Brain pericyte (primary cell): Measurements from ENCODE around the gene FBXW11.
"Not testable (repeated sequence)": the region's sequence is repeated elsewhere in the genome, so short reads cannot be mapped to it uniquely, and the experiment has no call there.

Source experiments
- DNase-seq: peaks from one replicate; pipeline ENCODE4 v3.0.0-alpha.2; 2012; ENCODE audit warnings: low read depth, low spot score

The FBXW11 gene

DNA sequence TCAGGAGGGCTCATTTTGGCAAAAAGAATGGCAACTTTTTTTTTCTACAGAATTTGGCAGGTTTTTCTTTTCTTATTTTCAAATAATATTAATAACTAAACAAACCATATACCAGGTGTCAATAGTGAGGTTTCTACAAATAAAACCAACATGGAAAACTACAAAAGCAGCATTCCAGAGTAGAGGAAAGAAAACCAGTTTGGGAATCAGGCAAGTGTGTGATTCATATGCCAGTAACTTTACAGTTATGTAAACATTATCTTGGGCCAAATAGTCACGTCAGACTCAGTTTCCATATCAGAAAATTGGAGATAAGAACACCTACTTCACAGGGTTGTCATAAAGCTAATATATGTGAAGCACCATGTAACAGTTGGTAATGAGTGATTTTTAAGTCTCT lies 51.7 kb downstream of the FBXW11 start:
- no peak for DNase-seq

DNA sequence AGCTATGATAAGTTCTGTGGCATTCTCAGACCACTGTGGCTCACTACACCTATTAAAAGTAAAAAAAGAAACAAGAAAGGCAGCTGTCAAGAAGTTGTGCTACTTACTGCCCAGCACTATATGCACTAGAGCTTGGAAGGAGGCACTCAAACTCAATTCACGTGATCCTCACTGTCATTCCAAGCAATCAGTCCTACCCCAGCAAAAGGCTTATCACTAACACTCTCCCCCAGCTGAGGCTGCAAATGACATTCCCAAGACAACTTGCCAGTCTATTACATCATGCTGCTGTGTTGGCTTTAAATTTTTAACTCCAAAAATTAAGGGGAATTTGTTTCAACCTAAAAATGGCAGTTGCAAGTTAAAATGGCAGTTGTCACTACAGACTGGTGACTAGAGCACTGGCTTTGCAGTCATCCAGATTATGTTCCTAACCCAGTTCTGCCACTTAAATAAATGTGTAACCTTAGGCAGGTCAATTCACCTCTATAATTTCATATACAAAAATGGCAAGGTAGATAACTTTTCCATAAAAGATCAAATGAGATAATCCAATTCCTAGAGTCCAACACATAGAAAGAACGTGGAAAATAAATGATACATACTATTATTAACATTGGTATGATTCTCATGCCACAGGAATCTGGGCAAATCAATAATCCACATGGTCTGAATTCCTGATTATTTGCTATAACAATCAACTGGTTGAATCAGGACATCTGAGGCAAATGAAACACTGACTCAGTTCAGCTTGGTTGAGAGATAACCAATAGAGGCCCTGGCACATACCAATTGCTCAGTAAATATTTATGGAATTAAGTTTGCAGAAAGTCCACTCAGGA lies 52.4 kb downstream of the FBXW11 start:
- no peak for DNase-seq

DNA sequence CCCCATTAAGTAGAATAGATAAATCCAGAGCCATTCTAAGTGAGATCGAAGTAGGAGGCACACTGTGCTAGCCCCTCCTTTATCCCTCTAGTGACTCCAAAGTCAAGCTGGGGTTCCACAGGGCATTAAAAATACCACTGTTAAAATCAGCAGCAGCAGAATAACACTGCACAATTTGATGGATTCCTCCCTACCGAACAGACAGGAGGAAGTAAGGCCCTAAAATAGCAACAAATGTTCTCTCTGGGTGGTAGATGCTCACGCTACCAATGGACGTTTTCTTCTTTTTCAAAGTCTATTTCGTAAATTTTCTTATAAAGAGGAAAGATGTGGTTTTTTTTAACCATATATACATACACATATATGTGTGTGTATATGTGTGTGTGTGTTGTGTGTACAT lies 54.4 kb downstream of the FBXW11 start:
- DNase-seq, result no peak

DNA sequence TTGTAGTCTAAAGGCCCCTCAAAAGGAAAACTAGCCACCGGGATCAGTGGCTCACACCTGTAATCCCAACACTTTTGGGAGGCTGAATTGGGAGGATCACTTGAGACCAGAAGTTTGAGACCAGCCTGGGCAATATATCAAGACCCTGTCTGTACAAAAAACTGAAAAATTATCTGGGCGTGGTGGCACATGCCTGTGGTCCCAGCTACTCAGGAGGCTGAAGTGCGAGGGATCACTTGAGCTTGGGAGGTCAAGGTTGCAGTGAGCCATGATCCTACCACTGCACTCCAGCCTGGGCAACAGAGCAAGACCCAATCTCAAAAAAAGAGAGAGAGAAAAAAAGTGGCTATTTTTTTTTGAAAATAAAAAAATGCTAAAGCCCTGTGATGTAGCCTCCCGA lies 55.2 kb downstream of the FBXW11 start:
- no peak for DNase-seq

DNA sequence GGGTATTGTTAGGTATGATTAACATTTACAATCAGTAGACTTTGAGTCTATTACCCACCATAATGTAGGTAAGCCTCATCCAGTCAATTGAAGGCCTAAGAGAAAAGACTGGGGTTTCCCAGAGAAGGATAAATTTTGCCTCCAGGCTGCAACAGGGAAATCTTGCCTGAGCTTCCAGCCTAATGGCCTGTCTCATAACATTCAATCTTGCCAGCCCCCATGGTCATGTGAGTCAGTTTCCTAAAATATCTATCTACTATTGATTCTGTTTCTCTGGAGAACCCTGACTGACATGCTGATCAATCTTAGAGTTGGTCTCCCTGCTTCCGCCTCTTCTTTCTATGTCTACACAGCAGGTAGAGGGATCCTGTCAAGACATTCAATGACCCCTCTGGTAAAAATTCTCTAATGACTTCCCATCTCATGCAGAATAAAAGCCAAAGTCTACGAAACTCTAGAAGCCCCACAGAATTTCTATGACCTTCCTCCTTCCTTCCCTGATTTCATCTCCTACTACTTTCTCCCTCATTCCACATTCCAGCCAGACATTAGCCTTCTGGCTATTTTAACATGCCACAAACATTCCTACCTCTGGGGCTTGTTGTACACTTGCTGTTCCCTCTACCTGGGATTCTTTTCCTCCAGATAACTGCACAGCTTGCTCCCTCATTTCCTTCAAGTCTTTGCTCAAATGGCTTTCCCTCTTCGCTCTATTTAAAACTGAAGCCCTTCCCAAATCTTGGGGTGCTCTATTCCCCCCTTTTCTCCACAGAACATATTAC lies 60.2 kb downstream of the FBXW11 start:
- no peak for DNase-seq

DNA sequence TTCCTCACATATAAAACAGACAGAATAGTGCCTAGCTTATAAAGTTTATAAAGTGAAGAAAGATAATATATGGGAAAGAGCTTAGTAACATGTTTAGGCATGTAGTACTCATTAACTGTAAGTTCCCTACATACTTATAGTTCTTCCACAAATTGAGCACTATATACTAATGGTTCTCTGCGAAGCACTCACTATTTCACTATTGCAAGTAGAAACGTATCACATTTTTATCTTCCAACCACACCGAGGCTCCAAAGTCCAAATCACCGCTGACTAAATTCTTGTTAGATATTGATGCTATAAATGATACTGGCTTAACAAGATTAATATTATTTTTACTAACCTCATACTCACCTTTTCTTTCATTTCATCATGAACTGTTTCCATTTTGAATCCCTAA lies 61.0 kb downstream of the FBXW11 start:
- DNase-seq, result no peak

DNA sequence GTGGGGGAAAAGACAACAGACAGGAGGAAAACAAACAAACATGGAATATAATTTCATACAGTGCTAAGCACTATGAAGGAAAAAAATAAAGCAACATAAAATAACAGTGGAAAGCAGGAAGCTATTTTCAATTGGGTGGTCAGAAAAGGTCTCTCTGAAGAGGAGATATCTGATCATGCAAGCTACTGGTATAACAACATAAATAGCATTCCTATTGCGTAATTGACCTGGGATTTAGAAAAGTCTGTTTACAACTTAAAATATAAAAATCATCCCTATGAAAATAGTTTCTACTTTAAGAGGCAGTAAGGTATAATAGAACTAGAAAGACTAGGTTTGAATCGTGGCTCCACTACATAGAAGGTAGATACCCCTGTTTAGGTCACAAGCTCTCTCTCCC lies 61.4 kb downstream of the FBXW11 start:
- no peak for DNase-seq

DNA sequence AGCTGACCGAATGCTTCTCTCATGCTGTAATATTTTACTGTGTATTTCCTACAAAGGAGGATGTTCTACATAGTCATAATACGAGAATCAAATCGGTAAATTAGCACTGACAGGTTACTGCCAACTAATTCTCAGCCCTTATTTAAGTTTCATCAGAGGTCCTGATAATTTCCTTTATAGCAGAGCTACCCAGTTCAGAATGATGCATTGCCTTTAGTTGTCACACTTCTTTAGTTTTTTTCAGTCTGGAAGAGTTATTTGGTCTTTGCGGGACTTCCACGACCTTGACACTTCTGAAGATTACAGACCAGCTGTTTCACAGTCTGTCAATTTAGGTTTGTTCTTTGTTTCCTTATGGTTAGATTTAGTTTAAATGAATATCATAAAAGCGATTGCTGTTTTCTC lies 64.3 kb downstream of the FBXW11 start:
- DNase-seq, result not testable (repeated sequence)

DNA sequence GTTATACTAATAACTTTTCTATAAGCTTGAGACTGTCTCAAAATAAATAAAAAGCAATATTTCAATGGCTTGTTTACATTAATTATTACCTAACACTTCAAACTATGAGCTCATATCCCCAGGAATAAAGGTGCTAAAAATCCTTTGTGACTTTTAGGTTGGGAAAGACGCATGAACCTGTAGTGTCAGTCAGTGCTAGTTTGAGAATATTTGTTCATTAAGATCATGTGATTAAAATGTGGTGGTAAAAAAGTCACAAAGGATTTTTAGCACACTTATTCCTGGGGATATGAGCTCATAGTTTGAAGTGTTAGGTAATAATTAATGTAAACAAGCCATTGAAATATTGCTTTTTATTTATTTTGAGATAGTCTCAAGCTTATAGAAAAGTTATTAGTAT lies 64.8 kb downstream of the FBXW11 start:
- not testable (repeated sequence) for DNase-seq

DNA sequence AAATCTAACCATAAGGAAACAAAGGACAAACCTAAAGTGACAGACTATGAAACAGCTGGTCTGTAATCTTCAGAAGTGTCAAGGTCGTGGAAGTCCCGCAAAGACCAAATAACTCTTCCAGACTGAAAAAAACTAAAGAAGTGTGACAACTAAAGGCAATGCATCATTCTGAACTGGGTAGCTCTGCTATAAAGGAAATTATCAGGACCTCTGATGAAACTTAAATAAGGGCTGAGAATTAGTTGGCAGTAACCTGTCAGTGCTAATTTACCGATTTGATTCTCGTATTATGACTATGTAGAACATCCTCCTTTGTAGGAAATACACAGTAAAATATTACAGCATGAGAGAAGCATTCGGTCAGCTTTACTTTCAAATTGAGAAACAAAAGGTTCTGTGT lies 65.2 kb downstream of the FBXW11 start:
- not testable (repeated sequence) for DNase-seq

DNA sequence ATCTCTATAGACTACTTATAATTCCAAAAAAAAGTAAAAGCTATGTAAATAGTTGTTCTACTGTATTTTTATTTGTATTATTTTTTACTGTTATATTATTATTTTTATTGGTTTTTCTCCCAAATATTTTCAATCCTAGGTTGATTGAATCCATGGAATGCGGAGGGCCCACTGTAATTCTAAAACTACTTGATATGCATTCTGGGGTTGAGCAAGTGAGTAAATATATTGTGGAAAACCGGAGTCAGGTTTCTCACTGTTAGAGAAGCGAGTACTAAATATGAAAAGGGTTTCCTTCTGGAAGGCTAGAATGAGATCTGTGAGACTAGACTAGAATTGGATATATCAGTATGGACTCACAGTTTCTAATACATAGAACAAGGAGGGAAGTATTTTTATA lies 66.5 kb downstream of the FBXW11 start:
- DNase-seq, result no peak

DNA sequence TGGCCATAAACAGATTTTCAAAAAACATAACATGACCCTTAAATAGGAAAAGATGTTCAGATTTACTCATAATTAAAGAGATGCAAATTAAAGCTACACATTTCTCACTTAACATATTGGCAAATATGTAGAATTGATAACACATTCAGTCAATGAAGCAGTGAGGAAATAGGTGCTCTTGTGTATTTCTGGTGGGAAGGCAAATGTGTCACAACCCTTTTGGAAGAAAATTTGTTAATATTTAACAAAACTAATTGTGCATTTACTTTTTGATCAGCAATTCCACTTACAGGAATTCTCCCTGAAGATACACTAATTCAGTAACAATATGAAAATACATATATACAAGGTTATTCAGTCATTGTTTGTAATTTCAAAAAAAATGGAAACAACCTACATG lies 68.1 kb downstream of the FBXW11 start:
- DNase-seq, result no peak

DNA sequence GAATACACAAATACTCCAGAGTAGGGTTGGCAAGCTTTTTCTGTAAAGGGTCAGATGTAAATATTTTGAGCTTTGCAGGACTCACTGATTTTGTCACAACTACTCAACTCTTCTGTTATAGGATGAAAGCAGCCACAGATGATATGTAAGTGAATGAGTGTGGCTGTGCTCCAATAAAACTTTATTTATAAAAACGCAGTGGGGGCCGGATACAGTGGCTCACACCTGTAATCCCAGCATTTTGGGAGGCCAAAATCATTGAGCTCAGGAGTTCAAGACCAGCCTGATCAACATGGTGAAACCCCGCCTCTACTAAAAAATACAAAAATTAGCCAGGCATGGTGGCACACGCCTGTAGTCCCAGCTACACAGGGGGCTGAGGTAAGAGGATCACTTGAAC lies 69.1 kb downstream of the FBXW11 start:
- DNase-seq, result no peak

DNA sequence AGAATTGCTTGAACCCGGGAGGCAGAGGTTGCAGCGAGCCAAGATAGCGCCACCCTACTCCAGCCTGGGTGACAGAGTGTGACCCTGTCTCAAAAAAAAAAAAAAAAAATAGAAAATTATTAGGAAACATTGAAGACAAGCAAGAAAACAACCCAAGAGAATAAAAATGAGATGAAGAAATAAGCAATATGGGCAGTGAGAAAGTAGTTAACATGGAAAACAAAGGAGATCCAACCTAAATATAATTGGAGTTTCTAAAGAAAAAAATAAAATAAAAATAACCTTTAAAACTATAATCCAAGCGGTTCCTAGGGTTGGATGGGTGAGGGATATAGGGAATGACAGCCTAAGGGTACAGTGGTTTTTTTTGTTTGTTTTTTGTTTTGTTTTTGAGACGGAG lies 71.9 kb downstream of the FBXW11 start:
- no peak for DNase-seq

DNA sequence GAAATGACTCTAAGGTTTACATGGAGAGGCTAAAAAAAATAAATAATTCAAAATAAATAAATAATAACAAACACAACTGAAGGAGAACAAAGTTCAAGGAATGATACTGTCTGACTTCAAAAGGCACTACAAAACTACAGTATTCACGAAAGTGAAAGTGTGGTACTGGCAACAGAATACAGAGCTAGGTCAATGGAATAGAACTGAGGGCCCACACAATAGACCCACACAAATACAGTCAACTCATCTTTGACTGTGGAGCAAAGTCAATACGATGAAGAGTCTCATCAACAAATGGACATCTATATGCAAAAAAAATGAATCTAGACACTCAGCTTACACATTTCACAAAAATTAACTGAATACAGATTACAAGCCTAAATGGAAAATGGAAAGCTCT lies 75.3 kb downstream of the FBXW11 start:
- DNase-seq, result no peak

DNA sequence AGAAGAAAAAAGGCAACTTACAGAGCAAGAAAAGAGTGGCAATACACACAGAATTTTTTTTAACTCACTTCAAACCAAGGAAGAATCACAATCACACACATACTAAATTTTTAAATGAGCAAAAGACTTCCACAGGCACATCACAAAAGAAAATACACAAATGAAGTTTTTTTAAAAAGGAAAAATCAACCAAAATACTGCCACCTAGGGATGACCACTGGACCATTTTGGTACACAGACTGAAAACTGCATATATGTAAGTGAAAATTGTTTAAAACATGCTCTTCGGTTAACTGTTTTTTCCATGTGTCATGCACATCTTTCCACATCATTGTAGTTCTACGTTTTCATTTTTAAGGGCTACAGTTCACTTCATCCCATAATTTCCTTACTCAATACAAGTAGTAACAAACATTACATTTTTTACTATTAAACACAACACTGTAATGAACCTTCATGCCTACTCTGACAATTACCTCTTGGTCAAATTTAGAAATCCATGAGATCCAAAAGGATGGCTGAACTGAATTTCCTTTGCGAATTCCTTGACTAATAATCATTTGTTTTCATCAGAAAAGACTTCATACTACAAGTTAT lies 79.0 kb downstream of the FBXW11 start:
- no peak for DNase-seq

DNA sequence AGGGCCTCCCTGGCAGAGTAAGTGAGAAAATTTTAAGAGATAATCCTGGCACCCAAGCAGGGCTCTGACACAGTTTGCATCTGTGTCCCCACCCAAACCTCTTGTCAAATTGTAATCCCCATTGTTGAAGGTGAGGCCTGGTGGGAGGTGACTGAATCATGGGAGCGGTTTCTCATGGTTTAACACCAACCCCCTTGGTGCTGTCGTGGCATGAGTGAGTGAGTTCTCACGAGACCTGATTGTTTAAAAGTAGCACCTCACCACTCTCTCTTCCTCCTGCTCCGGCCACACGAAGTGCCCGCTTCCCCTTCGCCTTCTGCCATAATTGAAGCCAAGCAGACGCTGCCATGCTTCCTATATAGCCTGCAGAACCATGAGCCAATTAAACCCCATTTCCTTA lies 80.1 kb downstream of the FBXW11 start:
- no peak for DNase-seq

DNA sequence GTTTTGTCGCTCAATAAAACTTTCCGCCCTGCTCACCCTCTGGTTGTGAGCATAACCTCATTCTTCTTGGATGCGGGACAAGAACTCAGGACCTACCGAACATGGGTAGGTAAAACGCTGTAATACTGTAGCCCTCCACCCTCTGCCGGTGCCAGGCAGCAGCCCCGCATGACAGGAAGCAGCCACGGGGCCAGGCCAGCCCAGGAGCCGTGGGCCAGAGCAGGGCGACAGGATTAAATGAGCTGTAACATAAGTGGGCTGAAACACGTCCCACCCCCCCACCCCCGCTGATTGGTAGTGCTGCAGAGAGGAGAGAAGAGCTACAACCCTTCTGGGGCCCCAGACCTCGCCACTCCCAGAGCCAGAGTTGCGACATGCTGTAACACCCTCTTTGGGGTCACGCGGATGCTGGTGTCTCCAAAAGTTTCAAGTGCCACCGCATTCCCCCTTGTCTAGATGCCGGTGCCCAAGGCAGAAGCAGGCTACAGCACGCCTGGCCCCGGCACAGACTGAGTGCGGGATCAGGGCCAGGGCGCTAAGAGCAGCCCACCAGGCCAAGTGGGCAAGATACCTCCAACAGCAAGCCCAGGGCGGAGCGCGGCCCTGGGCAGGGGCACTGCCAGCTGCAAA lies 81.8 kb downstream of the FBXW11 start:
- no peak for DNase-seq

DNA sequence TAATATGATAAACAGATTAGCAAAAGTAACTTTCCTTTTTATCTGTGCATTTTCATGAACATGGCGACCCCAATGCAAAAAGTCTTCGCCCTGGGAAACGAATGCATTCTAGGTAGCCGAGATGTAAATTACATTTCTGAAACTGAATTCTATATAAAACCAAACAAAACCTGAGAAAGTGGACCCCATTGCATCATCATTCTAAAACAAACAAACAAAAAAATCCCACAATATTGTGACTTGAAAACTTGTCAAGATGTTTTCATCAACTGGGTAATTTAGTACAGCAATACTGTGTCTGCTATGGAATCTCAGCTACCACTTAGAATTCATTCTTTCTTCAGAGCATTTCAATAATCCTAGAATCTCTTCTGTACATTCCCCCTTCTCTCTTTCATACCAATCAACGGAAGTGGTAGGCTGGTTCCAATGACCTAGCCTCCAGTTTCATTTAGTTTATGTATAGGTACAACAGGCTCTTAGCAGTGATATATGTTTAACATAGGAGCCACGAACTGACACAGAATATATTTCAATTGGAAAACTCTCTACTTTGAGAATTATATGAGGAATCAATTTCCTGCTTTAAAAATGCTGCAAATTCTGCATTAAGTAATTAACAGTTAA lies 85.6 kb downstream of the FBXW11 start:
- no peak for DNase-seq

DNA sequence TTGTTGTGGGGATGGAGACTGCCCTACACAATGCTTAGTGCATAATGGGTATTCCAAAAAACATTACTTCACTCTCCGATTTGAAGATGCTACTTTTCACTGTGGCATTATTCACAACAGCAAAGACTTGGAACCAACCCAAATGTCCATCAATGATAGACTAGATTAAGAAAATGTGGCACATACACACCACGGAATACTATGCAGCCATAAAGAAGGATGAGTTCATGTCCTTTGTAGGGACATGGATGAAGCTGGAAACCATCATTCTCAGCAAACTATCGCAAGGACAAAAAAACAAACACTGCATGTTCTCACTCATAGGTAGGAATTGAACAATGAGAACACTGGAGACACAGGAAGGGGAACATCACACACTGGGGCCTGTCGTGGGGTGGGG lies 90.7 kb downstream of the FBXW11 start:
- not testable (repeated sequence) for DNase-seq

DNA sequence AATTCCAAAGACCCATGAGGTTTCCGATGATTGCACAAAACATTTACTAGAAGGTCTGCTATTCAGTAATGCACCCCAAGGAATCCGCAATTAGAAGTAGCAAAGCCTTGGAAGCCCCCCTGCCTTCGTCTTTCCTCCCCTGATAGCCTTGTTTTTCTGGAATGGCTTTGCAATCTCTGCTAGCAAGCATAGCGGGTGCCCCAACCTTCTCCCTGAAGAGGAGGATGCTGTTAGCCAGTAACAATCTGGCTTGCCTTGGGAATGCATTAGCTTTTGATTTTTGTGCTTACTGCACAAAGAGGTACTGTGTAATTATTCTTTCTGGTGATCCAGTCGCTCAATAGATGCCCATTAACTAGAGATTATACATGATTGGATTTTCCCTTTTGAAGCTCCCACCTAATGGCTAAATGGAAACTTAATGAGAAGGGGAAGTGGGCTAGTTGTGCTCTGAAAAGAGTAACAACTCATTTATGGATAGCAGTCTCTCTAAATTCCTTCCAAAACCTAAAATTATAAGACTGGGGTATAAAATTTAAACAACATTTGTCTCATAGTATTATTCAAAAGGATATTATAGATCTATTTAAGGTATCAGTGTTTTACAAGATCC lies 91.6 kb downstream of the FBXW11 start:
- no peak for DNase-seq

DNA sequence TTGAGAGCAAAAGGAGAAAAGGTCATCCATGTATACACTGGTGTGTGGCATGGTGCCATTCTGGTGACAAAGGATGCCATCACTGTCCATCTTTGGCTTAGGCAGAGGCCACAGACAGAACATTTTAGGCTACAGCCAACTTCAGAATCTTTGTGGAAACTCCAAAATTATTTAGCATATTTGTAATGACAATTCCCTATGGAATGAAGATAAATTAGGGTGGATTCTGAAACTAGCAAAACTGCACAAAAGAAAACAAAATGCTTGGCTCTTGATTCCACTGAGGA lies 92.5 kb downstream of the FBXW11 start:
- DNase-seq, result no peak
